ENCODE data around the gene OR2A7.
"Not testable (repeated sequence)": the region's sequence is repeated elsewhere in the genome, so short reads cannot be mapped to it uniquely, and the experiment has no call there.

Gene OR2A7

GRCh38 chr7:144262128-144262527 lies 2.5 kb downstream of the OR2A7 start:
- not testable (repeated sequence) for DNase-seq (ENCODE audit: low read depth in 2 of 2); H3K4me3 ChIP-seq (replicated peaks in 1 of 2; ENCODE audit: low read depth in 2 of 2, low read length in 2 of 2)

GRCh38 chr7:144259067-144259466 lies 5.5 kb downstream of the OR2A7 start:
- H3K4me3 ChIP-seq (replicated peaks in 1 of 2; ENCODE audit: low read depth in 2 of 2, low read length in 2 of 2); DNase-seq (ENCODE audit: low read depth in 2 of 2): not testable (repeated sequence)

- no peak for TF ChIP-seq CTCF (IDR thresholded peaks at IDR 0.05; ENCODE audit: low read depth, low read length)
- peak; percentile 5 to 81 for DNase-seq (ENCODE audit: low read depth in 2 of 2)
- H3K4me3 ChIP-seq (replicated peaks in 1 of 2; ENCODE audit: low read depth in 2 of 2, low read length in 2 of 2): no peak overlapping the region
These were observed 8.5 kb downstream of the OR2A7 start for GRCh38 chr7:144256112-144256511.

GRCh38 chr7:144255471-144255897 lies 9.1 kb downstream of the OR2A7 start:
- DNase-seq (ENCODE audit: low read depth in 2 of 2): no peak
- H3K4me3 ChIP-seq (replicated peaks in 1 of 2; ENCODE audit: low read depth in 2 of 2, low read length in 2 of 2): no peak overlapping the region
- no peak for TF ChIP-seq CTCF (IDR thresholded peaks at IDR 0.05; ENCODE audit: low read depth, low read length)

- H3K4me3 ChIP-seq (replicated peaks in 1 of 2; ENCODE audit: low read depth in 2 of 2, low read length in 2 of 2); DNase-seq (ENCODE audit: low read depth in 2 of 2): not testable (repeated sequence)
These were observed 12.3 kb downstream of the OR2A7 start for GRCh38 chr7:144252307-144252706.

- not testable (repeated sequence) for DNase-seq (ENCODE audit: low read depth in 2 of 2); H3K4me3 ChIP-seq (replicated peaks in 1 of 2; ENCODE audit: low read depth in 2 of 2, low read length in 2 of 2)
These were observed 16.8 kb downstream of the OR2A7 start for GRCh38 chr7:144247674-144248330.

- H3K4me3 ChIP-seq (replicated peaks in 1 of 2; ENCODE audit: low read depth in 2 of 2, low read length in 2 of 2); DNase-seq (ENCODE audit: low read depth in 2 of 2): not testable (repeated sequence)
These were observed 17.6 kb downstream of the OR2A7 start for GRCh38 chr7:144246967-144247366.

GRCh38 chr7:144245372-144245771 lies 19.2 kb downstream of the OR2A7 start:
- not testable (repeated sequence) for H3K4me3 ChIP-seq (replicated peaks in 1 of 2; ENCODE audit: low read depth in 2 of 2, low read length in 2 of 2); DNase-seq (ENCODE audit: low read depth in 2 of 2)

- H3K4me3 ChIP-seq (replicated peaks in 1 of 2; ENCODE audit: low read depth in 2 of 2, low read length in 2 of 2); DNase-seq (ENCODE audit: low read depth in 2 of 2): not testable (repeated sequence)
These were observed 25.2 kb downstream of the OR2A7 start, which contains the start of gene OR2A42 for GRCh38 chr7:144239365-144239764. Gene OR2A42, minus strand, starts transcription at chr7:144239605. Its CDS starts 6,762 bp downstream, at chr7:144232843.

GRCh38 chr7:144238530-144239082 lies 26.0 kb downstream of the OR2A7 start:
- not testable (repeated sequence) for H3K4me3 ChIP-seq (replicated peaks in 1 of 2; ENCODE audit: low read depth in 2 of 2, low read length in 2 of 2); DNase-seq (ENCODE audit: low read depth in 2 of 2)

GRCh38 chr7:144233039-144233438 lies 31.6 kb downstream of the OR2A7 start:
- DNase-seq (ENCODE audit: low read depth in 2 of 2); H3K4me3 ChIP-seq (replicated peaks in 1 of 2; ENCODE audit: low read depth in 2 of 2, low read length in 2 of 2): not testable (repeated sequence)

GRCh38 chr7:144231027-144231426 lies 33.6 kb downstream of the OR2A7 start:
- H3K4me3 ChIP-seq (replicated peaks in 1 of 2; ENCODE audit: low read depth in 2 of 2, low read length in 2 of 2); DNase-seq (ENCODE audit: low read depth in 2 of 2): not testable (repeated sequence)

- H3K4me3 ChIP-seq (replicated peaks in 1 of 2; ENCODE audit: low read depth in 2 of 2, low read length in 2 of 2); DNase-seq (ENCODE audit: low read depth in 2 of 2): not testable (repeated sequence)
These were observed 35.8 kb downstream of the OR2A7 start for GRCh38 chr7:144228810-144229209.

GRCh38 chr7:144226866-144227265 lies 37.7 kb downstream of the OR2A7 start:
- H3K4me3 ChIP-seq (replicated peaks in 1 of 2; ENCODE audit: low read depth in 2 of 2, low read length in 2 of 2); DNase-seq (ENCODE audit: low read depth in 2 of 2): not testable (repeated sequence)

- not testable (repeated sequence) for DNase-seq (ENCODE audit: low read depth in 2 of 2); H3K4me3 ChIP-seq (replicated peaks in 1 of 2; ENCODE audit: low read depth in 2 of 2, low read length in 2 of 2)
These were observed 40.9 kb downstream of the OR2A7 start for GRCh38 chr7:144223675-144224074.

GRCh38 chr7:144220531-144220930 lies 44.1 kb downstream of the OR2A7 start:
- H3K4me3 ChIP-seq (replicated peaks in 1 of 2; ENCODE audit: low read depth in 2 of 2, low read length in 2 of 2); DNase-seq (ENCODE audit: low read depth in 2 of 2): not testable (repeated sequence)

GRCh38 chr7:144219149-144219548 lies 45.4 kb downstream of the OR2A7 start:
- not testable (repeated sequence) for DNase-seq (ENCODE audit: low read depth in 2 of 2)

More at GRCh38 chr7:144219149-144219548, 45.4 kb downstream of the OR2A7 start:
- H3K4me3 ChIP-seq (replicated peaks in 1 of 2; ENCODE audit: low read depth in 2 of 2, low read length in 2 of 2): not testable (repeated sequence)
